HCT116 (cell line): ENCODE data around the gene MMD2. TPM values are rescaled to one million over a fixed set of nuclear protein-coding genes. Genes with fewer than 3 reads are reported as not detected.

Experiments used
- ATAC-seq: fragments of 200-7000 bp; cut with Tn5 transposase; 2 replicates; pipeline ENCODE4 v1.9.1; 2020; ENCODE audit warnings: mild to moderate bottlenecking, moderate library complexity
- BruUV-seq: library from RNA; stranded (reverse); fragments of 400-500 nt; replicated peaks from 2 replicates; lab custom pipeline; 2021; lab: Mats Ljungman, UMichigan
- CTCF ChIA-PET: fragments of 300-600 bp; sonication (Branson Sonifier 250); formaldehyde crosslinking; loops from one replicate; lab custom pipeline; 2021; ENCODE audit warnings: antibody characterized with exemption; lab: Charles Lee
- POLR2A ChIA-PET: fragments of 300-600, 350-600 bp; sonication (Branson Sonifier 250); formaldehyde crosslinking; loops from one replicate; lab custom pipeline; 2021; ENCODE audit warnings: antibody characterized with exemption; lab: Charles Lee
- RAD21 ChIA-PET, 2 experiments: fragments of 300-600 bp; sonication (Branson Sonifier 250); formaldehyde crosslinking; loops; one replicate each; lab custom pipeline; 2023; ENCODE audit warnings: low total read pairs in 2 of 2; ENCODE audit not compliant: uncharacterized antibody in 2 of 2, unreplicated experiment in 2 of 2, low non-redundant PET in 1 of 2; lab: Charles Lee
- DNase-seq: peaks from one replicate; pipeline ENCODE4 v3.0.0-alpha.2; 2010; ENCODE audit warnings: low read depth, low spot score
- H2AFZ ChIP-seq: fragments of 200-600 bp; shearing (Covaris generic), sonication (generic); 2 replicates; pipeline ENCODE4 v1.6.1; 2017; ENCODE audit warnings: low read depth, mixed run types, mixed read lengths, antibody characterized with exemption, low read length; ENCODE audit not compliant: poor library complexity, severe bottlenecking
- H3K27ac ChIP-seq: 2 replicates; pipeline ENCODE4 v1.5.1; 2012; ENCODE audit warnings: low read depth, low read length
- H3K27me3 ChIP-seq: fragments of 200-600 bp; sonication (generic); 2 replicates; pipeline ENCODE4 v1.6.1; 2016; ENCODE audit warnings: mixed run types, low read length, mixed read lengths; ENCODE audit not compliant: insufficient read depth
- H3K36me3 ChIP-seq, 2 experiments: fragments of 200-500 bp in 1 of 2; fragments of 200-600 bp in 1 of 2; sonication (Bioruptor generic) in 1 of 2; sonication (generic) in 1 of 2; 2 replicates each; pipeline versions ENCODE4 v1.5.1 to v1.6.1; 2014 to 2016; ENCODE audit warnings: low read length in 2 of 2, inconsistent platforms in 1 of 2, mixed read lengths in 1 of 2, mixed run types in 1 of 2; ENCODE audit not compliant: insufficient read depth in 2 of 2, control insufficient read depth in 1 of 2
- H3K4me1 ChIP-seq, 2 experiments: fragments of 200-600 bp in 1 of 2; sonication (generic) in 1 of 2; 2 replicates each; pipeline versions ENCODE4 v1.5.1 to v1.6.1; 2012 to 2017; ENCODE audit warnings: low read length in 2 of 2, inconsistent platforms in 1 of 2, mild to moderate bottlenecking in 1 of 2, mixed read lengths in 1 of 2, mixed run types in 1 of 2, moderate library complexity in 1 of 2; ENCODE audit not compliant: insufficient read depth in 2 of 2, control insufficient read depth in 1 of 2
- H3K4me2 ChIP-seq: fragments of 200-600 bp; sonication (generic); 2 replicates; pipeline ENCODE4 v1.6.1; 2017; ENCODE audit warnings: mixed run types, low read length, mixed read lengths
- H3K4me3 ChIP-seq, 2 experiments: fragments of 200-600 bp in 1 of 2; sonication (generic) in 1 of 2; replicated peaks in 1 of 2; 2 replicates each; pipeline ENCODE4 v1.5.1; 2011 to 2016; ENCODE audit warnings: low read length in 2 of 2, control low read depth in 1 of 2, low read depth in 1 of 2, mild to moderate bottlenecking in 1 of 2, mixed read lengths in 1 of 2, mixed run types in 1 of 2
- H3K79me2 ChIP-seq: fragments of 200-600 bp; sonication (generic); 2 replicates; pipeline ENCODE4 v1.6.1; 2017; ENCODE audit warnings: mild to moderate bottlenecking, mixed run types, low read length, moderate library complexity, mixed read lengths; ENCODE audit not compliant: insufficient read depth
- H3K9ac ChIP-seq: fragments of 200-600 bp; sonication (generic); 2 replicates; pipeline ENCODE4 v1.6.1; 2016; ENCODE audit warnings: low read length, mixed read lengths
- H3K9me2 ChIP-seq: fragments of 200-600 bp; sonication (generic), shearing (Covaris generic); 2 replicates; pipeline ENCODE4 v1.6.1; 2017; ENCODE audit warnings: mixed run types, mild to moderate bottlenecking, moderate library complexity; ENCODE audit not compliant: insufficient read depth
- H3K9me3 ChIP-seq, 2 experiments: fragments of 200-500 bp in 1 of 2; fragments of 200-600 bp in 1 of 2; sonication (Bioruptor generic) in 1 of 2; sonication (generic) in 1 of 2; 2 replicates each; pipeline ENCODE4 v1.6.1; 2014 to 2017; ENCODE audit warnings: low read length in 2 of 2, mixed read lengths in 2 of 2, inconsistent platforms in 1 of 2, low read depth in 1 of 2, mild to moderate bottlenecking in 1 of 2, mixed run types in 1 of 2, moderate library complexity in 1 of 2; ENCODE audit not compliant: control insufficient read depth in 1 of 2, insufficient read depth in 1 of 2
- H4K20me1 ChIP-seq: fragments of 200-600 bp; sonication (generic), shearing (Covaris generic); 2 replicates; pipeline ENCODE4 v1.6.1; 2017; ENCODE audit warnings: mixed run types, mild to moderate bottlenecking, moderate library complexity; ENCODE audit not compliant: insufficient read depth
- ATF3 ChIP-seq: IDR thresholded peaks from 2 replicates; pipeline ENCODE4 v1.6.1; 2012
- CBX3 ChIP-seq: IDR thresholded peaks from 2 replicates; pipeline ENCODE4 v1.6.1; 2012; ENCODE audit warnings: low read depth
- CEBPB ChIP-seq: IDR thresholded peaks from 2 replicates; pipeline ENCODE4 v1.6.1; 2012; ENCODE audit warnings: low read depth
- CTCF ChIP-seq, 3 experiments: fragments of 200-600 bp in 1 of 3; sonication (generic) in 1 of 3; IDR thresholded peaks in 2 of 3; conservative IDR thresholded peaks in 1 of 3; 2 replicates each; pipeline ENCODE4 v1.5.1; 2012 to 2017; ENCODE audit warnings: low read depth in 2 of 3, low read length in 2 of 3, antibody characterized with exemption in 1 of 3, borderline replicate concordance in 1 of 3, control low read depth in 1 of 3, mild to moderate bottlenecking in 1 of 3, mixed read lengths in 1 of 3, mixed run types in 1 of 3, moderate library complexity in 1 of 3; ENCODE audit not compliant: insufficient read depth in 1 of 3
- EGR1 ChIP-seq: IDR thresholded peaks from 2 replicates; pipeline ENCODE4 v1.6.1; 2012; ENCODE audit warnings: low read depth
- ELF1 ChIP-seq: IDR thresholded peaks from 2 replicates; pipeline ENCODE4 v1.6.1; 2012; ENCODE audit warnings: low read depth, borderline replicate concordance
- EZH2 ChIP-seq: fragments of 200-600 bp; sonication (generic); IDR thresholded peaks from 2 replicates; pipeline ENCODE4 v1.6.1; 2017; ENCODE audit warnings: antibody characterized with exemption, mixed run types
- EZH2phosphoT487 ChIP-seq: fragments of 200-600 bp; IDR thresholded peaks from 2 replicates; pipeline ENCODE4 v1.6.1; 2018; ENCODE audit warnings: antibody characterized with exemption, borderline replicate concordance
- JUND ChIP-seq: IDR thresholded peaks from 2 replicates; pipeline ENCODE4 v1.6.1; 2012
- POLR2A ChIP-seq: IDR thresholded peaks from 2 replicates; pipeline ENCODE4 v1.7.0; 2011; ENCODE audit warnings: borderline replicate concordance; ENCODE audit not compliant: insufficient read depth, insufficient read length; ENCODE audit errors: extremely low read depth
- POLR2AphosphoS5 ChIP-seq: IDR thresholded peaks from 2 replicates; pipeline ENCODE4 v1.6.1; 2011; ENCODE audit warnings: mild to moderate bottlenecking, low read depth, low read length, moderate library complexity
- RAD21 ChIP-seq: IDR thresholded peaks from 2 replicates; pipeline ENCODE4 v1.6.1; 2012; ENCODE audit warnings: low read depth, mild to moderate bottlenecking
- REST ChIP-seq: IDR thresholded peaks from 2 replicates; pipeline ENCODE4 v1.6.1; 2012; ENCODE audit warnings: low read depth
- SIN3A ChIP-seq: IDR thresholded peaks from 2 replicates; pipeline ENCODE4 v1.6.1; 2012; ENCODE audit warnings: low read depth
- SRF ChIP-seq: IDR thresholded peaks from 2 replicates; pipeline ENCODE4 v1.6.1; 2012; ENCODE audit warnings: low read depth
- TCF7L2 ChIP-seq: IDR thresholded peaks from 2 replicates; pipeline ENCODE4 v1.7.0; 2011; ENCODE audit warnings: borderline replicate concordance, inconsistent platforms; ENCODE audit not compliant: insufficient read depth, insufficient read length; ENCODE audit errors: extremely low read depth
- ZFX ChIP-seq: fragments of 450-650 bp; IDR thresholded peaks from 2 replicates; pipeline ENCODE4 v1.6.1; 2017
- intact Hi-C: fragments of 100-400 bp; cut with micrococcal nuclease; formaldehyde crosslinking; loops from 2 replicates; pipeline ENCODE4 v1.10.0; 2022
- total RNA-seq: library from RNA; stranded (reverse); gene quantifications from one replicate; pipeline ENCODE4 v1.2.1, GENCODE V29; 2021; ENCODE audit not compliant: unreplicated experiment

Gene MMD2
- total RNA-seq, 1 experiment from 2014 or later, result not detected

GRCh38 chr7:4878336-4879335, 80.4 kb downstream of the MMD2 start (continued):
- TF ChIP-seq REST (no peak), POLR2AphosphoS5 (no peak), CEBPB (no peak), SRF (no peak), EGR1 (no peak), RAD21 (no peak)
- TF ChIP-seq, all 23 proteins: peak for 0

GRCh38 chr7:4876586-4876985, 82.4 kb downstream of the MMD2 start:
- no peaks in the 10 kb centered on the region for H3K9me3 ChIP-seq
- no TSS peak for BruUV-seq
- CTCF ChIA-PET, result no interaction called here
- intact Hi-C loops, result no loop called here
- no peak overlapping the region for H3K9ac ChIP-seq
- no peaks in the 10 kb centered on the region for H3K9me2 ChIP-seq
- POLR2A ChIA-PET, result no interaction called here
- H3K4me1 ChIP-seq, result no peaks in the 10 kb centered on the region
- no peak overlapping the region for H3K4me3 ChIP-seq
- no peaks in the 10 kb centered on the region for H3K27me3 ChIP-seq
- TF ChIP-seq EGR1 (no peak), POLR2A (no peak), TCF7L2 (no peak), CTCF (IDR thresholded peaks at IDR 0.05 in 2 of 3, conservative IDR thresholded peaks at IDR 0.05 in 1 of 3; ENCODE audit: borderline replicate concordance in 1 of 3, insufficient read depth in 1 of 3, low read depth in 2 of 3, low read length in 2 of 3) (no peak), SIN3A (no peak), EZH2phosphoT487 (no peak), EZH2 (no peak), ATF3 (no peak), SRF (no peak), JUND (no peak), ZFX (no peak), ELF1 (no peak), CBX3 (no peak)
- H3K36me3 ChIP-seq, result no peaks in the 10 kb centered on the region; a peak in 1 of 4 replicates
- no peaks in the 10 kb centered on the region for H4K20me1 ChIP-seq
- no peak for ATAC-seq
- DNase-seq, result no peak
- RAD21 ChIA-PET, result no interaction called here
- no peak overlapping the region for H3K27ac ChIP-seq
- no peaks in the 10 kb centered on the region for H3K79me2 ChIP-seq
- no peak overlapping the region for H3K4me2 ChIP-seq
- no peak overlapping the region for H2AFZ ChIP-seq
